Fibroblast of skin of left biceps (primary cell): ENCODE measurements around the gene C17orf113.
"Not testable (repeated sequence)": the region's sequence is repeated elsewhere in the genome, so short reads cannot be mapped to it uniquely, and the experiment has no call there.

ENCODE experiments used
- DNase-seq, 2 experiments: peaks; one replicate each; pipeline ENCODE4 v3.0.0-alpha.2; 2013; ENCODE audit warnings: low read depth in 2 of 2

Gene C17orf113

DNA sequence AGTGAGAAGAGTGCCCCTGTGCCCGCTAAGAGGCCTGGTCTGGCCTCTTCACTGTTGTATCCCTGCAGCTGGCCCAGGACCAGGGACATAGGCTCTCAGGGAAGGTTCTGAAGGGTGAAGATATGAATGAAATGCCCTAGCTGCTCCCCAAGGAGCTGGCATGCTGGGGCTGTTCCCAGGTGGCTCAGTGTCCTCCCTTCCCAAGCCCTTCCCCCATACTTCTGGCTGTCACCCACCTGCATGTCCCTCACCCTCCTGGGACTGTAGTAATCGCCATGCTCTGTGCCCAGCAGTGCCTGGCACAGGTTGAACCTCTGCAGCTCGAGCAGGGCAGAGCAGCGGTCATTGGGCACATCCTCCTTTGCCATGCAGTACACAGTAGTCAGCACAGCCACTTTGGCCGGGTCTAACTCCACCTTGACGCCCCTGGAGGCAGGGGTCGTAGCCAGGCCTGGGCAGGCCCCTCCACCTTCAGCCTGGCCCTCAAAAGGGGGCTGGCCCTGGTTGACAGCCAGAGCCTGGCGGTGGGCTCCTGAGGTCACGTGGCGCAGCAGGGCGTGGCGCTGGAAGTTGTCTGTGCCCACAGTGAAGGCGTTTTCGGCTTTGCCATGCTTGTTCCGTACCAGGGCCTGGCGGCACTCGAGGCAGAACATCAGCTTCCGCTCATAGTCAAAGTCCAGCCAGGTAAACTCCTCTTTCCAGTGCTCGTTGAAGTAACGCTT, 7.6 kb downstream of the C17orf113 start:
- no peak for DNase-seq

- no peak for DNase-seq
Measured at GRCh38 chr17:42041619-42042018, 8.8 kb downstream of the C17orf113 start.

DNA sequence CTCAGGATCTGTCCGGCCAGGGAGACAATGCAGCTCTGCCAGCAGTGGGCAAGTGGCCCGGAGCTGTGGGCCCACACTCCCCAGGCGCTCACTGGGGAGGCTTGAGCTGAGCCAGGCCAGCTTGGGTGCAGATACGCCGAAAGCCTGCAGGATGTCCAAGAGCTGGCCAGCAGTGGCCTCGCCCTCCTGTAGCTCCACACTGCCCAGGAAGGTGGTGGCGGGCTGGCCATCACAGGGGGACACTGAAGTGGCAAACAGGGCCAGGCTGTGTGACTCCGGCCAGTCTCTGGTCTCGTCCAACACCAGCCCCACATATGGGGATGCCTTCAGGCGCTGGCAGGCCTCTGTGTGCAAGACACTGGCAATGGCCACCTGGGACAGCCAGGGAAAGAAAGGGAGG, 9.6 kb downstream of the C17orf113 start:
- DNase-seq: no peak

DNA sequence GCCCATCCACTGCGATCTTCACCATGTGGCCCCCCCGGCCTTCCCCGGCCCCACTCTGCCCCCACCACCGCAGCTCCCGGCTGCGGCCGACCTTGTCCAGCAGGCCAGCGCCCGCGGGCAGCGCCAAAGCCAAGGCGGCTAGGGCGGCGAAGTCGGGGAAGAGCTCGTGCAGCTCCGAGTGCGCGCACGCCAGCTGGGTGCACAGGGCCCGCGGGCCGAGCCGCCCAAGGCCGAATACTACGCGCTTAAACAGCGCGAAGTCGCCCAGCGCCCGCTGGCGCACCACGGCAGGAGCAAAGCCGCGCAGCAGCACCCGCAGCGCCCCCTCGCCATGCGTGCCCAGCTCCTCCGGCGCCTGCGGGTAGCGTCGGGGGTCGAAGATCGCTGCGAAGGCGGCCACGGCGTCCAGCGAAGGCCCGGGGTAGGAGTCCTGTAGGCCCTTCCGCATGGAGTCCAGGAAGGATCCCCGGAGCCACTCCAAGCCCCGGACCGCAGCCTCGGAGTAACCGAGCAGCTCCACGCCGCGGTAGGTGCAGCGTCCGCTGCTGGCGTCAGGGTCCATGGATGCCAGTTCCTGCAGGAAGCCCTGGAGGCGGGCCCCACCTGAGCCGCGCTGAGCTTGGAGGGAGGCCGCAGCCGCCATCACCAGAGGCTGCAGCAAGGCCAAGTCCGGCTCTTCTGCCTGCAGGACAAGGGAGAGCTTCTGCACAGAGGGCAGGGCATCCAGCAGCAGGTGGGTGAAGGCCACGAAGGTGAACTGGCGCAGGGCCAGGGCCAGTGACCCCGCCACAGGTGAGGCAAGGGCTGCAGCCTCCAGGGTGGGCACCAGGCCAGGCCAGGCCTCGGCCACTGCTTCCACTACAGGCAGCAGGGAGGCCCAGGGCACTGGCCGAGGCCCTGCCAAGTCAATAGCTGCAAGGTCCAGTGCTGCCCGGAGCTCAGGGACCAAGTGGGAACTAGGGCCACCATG, 10.3 kb downstream of the C17orf113 start:
- DNase-seq: no peak

- no peak for DNase-seq
Measured at GRCh38 chr17:42038221-42038973, 12.0 kb downstream of the C17orf113 start.

DNA sequence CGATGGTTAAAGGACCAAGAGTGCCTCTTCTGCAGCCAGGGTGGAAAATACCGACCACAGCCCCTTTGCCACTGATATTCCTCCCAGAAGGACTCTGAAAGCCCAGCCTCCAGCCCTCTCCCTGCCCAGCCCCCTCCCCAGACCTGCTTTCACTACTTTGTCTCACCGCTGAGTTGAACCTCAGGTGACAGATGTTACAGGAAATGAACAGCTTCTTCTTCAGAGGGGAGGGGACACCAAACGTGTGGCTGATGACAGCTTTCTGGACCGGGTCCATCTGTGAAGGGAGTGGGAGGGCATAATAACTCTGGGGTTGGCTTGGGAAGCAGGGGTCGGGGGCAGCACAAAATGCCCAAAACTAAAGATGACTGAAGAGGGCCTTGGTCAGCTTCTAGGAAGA, 16.3 kb downstream of the C17orf113 start:
- no peak for DNase-seq

DNA sequence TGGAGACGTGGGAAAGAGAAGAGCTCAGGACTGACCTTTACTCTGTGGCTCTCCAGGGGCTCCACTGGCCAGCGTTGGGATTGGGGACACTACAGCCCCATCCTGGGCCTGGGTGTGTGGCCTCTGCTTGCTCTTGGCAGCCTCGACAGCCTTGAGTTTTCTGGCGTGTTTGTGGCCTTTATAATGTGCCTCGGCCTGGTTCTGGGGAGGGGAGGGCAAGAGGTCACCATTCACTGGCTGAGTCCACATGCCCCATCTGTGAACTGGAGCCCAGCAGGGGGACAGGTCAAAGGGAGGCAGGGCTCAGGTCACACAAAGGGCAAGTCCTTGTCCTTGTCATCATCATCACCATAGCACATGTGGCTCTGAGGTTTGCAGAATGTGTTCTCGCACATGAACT, 18.8 kb downstream of the C17orf113 start:
- DNase-seq: no peak

DNA sequence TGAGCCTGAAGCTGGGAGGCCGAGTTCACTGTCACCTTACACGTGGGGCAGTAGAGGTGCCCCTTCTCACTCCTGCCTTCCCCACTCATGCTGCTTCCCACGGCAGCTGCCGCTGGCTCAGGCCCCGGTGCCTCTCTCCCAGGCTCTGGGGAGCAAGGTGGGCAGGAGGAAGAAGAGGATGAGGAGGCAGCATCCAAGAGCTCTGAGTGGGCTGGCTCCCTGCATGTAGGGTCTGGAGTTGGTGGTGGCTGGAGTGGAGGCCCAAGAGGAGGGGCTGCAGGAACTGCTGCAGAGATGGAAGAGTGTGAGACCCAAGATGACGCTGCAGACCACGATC, 21.6 kb downstream of the C17orf113 start:
- DNase-seq: no peak

DNA sequence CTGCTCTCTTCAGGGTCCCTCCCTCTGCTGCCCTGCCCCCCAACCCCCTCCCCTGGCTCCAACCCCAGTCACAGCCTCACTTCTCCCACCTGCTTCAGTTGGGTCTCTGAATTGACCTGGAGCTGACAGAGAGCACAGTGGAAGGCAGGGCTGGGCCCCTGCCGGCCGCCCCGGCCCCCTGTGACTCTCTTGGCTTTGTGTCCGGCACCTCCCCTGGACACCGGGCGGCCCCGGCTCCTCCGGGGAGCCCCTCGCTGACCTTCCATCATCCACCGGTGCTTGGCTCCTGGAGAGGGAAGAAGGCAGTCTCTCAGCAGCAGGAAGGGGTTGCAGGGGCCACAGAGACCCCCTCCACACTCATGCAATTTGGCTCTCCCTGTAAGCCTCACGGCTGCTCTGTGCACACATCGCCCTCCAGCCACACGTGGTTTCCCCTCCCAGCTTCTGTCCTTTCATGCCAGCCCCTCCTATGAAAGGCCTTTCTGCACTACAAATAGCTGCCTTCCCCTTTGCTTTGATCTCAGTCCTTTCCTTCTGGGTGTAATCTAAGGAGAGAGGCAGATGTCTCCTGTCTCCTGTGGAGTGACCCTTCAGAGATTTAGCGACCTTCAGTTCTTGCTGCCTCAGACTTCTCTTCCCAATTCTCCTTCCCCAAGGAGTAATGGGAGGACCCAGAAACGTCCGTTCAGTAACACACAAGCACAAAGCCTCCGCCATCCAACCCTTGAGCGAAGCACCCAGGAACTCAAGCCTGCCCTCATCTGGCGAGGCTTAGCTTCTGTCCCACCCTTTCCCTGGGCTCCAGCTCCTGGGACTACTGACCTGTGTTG, 22.2 kb downstream of the C17orf113 start:
- no peak for DNase-seq

DNA sequence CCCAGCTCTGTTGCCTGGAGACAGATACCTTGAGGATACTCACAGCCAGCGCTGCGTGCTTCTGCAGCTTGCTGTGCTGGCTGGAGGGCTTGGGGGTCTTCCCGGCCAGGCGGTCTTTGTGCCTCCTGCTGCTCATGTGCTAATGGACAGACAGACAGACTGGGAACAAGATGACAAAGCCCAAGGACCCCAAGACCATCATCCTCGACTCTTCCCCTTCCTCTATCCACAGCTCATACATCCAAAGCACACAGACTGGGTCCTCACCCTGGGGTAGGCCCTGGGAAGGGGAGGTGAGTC, 22.9 kb downstream of the C17orf113 start:
- DNase-seq: no peak

DNA sequence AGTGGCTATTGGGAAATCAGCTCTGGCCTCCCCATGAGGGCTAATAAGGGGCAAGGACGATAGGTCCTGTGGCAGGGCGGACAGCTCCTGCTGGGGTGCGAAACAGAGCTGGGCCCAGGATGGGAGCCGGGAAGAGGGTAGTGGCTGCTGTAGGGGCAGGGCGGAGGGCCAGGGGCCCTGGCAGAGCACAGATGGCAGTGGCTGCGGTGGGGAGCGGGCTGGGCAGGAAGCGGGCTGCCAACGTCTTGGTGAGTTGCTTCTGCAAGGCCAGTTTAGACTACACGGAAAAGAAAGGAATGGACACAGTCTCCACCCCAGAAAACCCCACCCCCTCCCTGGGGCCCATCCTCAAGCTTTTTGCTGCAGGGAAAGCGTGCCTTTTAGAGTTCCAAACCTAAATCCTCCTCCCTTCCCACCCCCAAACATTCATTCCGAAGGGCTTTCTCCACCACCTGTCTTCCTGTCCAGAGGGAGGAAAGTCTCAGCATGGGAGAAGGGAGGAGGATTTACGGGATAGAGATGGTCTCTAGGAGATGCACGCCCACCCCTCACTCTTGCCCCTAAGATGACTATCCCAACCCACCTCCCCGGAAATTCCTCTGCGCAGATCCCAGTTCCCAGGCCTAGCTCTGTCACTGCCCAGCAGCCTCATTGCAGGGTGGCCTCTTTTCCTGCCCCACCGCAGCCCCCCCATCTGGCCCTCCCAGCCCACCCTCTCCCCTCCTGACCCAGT, 23.4 kb downstream of the C17orf113 start:
- no peak for DNase-seq

GRCh38 chr17:42025936-42026335, 24.5 kb downstream of the C17orf113 start:
- DNase-seq: no peak

DNA sequence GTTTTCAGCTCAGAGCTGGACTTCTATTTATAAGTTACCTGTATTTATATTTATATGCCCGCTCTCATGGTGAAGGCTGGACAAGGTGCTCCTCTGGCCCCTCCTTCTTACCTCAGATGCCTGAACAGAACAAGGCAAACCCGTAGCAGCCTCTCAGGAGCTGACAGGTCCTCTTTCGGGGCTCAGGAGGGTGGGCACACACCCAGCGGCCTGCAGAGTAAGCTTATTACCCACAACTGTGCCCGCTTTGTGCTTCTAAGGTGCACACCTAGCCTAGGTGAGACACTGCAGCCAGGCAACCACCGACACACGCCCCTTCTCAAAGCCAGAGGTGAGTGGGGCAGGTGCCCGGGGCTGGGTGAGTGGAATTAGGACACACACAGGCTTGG, 25.2 kb downstream of the C17orf113 start:
- no peak for DNase-seq

- no peak for DNase-seq
Measured at GRCh38 chr17:42023524-42024349, 26.7 kb downstream of the C17orf113 start.

DNA sequence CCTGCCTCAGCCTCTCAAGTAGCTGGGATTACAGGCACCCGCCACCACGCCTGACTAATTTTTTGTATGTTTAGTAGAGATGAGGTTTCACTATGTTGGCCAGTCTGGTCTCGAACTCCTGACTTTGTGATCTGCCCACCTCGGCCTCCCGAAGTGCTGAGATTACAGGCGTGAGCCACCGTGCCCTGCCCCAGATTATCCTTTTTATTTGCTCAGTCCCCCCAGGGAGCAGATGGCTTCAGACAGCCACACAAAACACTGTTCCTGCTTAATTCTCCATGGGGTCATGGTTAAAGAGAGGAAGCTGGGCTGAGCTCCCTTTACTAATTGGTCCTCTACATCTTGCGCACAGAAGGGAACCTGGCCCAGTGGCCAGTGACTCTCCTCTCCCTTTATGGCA, 29.6 kb downstream of the C17orf113 start:
- DNase-seq: not testable (repeated sequence)

DNA sequence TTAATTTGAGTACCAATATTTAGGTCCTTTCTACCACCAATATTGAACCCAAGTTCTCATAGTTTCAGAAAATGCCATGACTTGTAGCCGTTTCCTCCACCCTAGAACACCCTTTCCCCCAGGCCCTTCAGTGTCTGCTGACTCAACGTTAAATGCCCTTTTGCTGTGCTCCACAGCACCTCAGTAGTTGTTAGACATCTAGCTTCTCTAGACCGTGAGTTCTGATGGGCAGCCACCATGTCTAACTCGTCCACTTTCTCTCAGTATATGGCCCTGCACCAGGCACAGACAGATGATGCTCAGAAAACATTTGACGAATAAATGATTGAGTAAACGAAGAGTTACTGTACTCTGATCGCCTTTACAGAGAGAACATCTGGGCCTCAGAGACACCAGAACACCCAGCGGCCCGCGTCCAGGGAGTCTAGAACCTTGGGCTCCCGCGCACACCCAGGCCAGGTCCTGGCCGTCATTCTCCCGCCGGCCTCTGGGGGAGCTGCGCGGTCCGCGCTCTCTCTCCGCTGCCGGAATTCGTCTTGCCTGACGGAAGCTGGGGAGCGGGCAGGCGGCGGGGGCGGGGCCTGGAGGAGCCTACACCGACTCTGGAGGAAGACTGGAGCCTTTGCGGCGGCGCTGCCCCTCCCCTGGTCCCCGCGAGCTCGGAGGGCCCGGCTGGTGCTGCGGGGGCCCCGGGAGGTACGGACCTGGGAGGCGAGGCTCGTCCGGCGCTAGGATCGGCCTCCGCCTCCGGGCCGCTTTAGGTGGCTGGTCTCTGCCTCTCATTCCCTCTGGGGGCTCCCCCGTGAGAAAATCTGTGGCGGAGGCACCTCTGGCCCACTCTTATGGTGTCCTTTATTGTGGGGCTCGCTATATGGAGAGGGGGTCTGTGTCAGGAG, 30.6 kb downstream of the C17orf113 start, which contains the start of gene NKIRAS2:
Gene NKIRAS2, plus strand, starts transcription at position 582 of the 896 bp plus-strand sequence. CDS start 1,488 bp downstream, outside the sequence.
- DNase-seq: peak; percentile 66 to 68

DNA sequence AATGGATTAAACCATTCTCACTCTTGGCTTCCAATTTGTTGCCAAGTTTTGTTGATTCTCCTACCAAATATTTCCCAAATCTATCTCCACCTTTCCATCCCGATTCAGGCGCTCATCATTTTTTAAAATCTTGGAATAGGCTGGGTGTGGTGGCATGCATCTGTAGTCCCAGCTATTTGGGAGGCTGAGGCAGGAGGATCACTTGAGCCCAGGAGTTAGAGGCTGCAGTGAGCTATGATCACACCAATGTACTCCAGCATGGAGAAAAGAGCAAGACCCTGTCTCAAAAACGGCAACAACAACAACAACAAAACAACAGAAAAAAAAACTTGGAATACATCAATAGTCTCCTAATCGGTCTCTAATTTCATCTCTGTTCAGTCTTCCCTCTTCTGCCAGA, 31.4 kb downstream of the C17orf113 start:
- DNase-seq: no peak

GRCh38 chr17:42018339-42018738, 32.1 kb downstream of the C17orf113 start:
- DNase-seq: no peak

GRCh38 chr17:42017866-42018200, 32.6 kb downstream of the C17orf113 start:
- DNase-seq: no peak
